HepG2 (cell line): Measurements from ENCODE around the gene PREX1.

ENCODE experiments used
- ETV6 ChIP-seq: sonication (generic); formaldehyde crosslinking; conservative IDR thresholded peaks from 2 replicates; pipeline ENCODE4 v1.4.0; 2020; ENCODE audit warnings: missing genetic modification reagents
- GABPB1 ChIP-seq: IDR thresholded peaks from 2 replicates; pipeline ENCODE4 v1.6.1; 2016; ENCODE audit warnings: mild to moderate bottlenecking, missing genetic modification reagents, moderate library complexity, missing compliant biosample characterization
- HDAC1 ChIP-seq: sonication (generic); formaldehyde crosslinking; IDR thresholded peaks from 2 replicates; pipeline ENCODE4 v1.5.1; 2020; ENCODE audit warnings: mild to moderate bottlenecking, missing genetic modification reagents
- NR2C2 ChIP-seq: sonication (generic); formaldehyde crosslinking; IDR thresholded peaks from 2 replicates; pipeline ENCODE4 v1.4.0; 2020; ENCODE audit warnings: missing genetic modification reagents, mild to moderate bottlenecking, moderate library complexity, borderline replicate concordance
- NR3C1 ChIP-seq: sonication (generic); formaldehyde crosslinking; IDR thresholded peaks from 2 replicates; pipeline ENCODE4 v1.4.0; 2020; ENCODE audit warnings: missing genetic modification reagents
- PCBP1 ChIP-seq: fragments of 200-400 bp; formaldehyde crosslinking; IDR thresholded peaks from 2 replicates; pipeline ENCODE4 v1.6.1; 2017; ENCODE audit warnings: mild to moderate bottlenecking, low read depth, low read length, borderline replicate concordance
- POLR2AphosphoS5 ChIP-seq: IDR thresholded peaks from 2 replicates; pipeline ENCODE4 v1.6.1; 2012; ENCODE audit warnings: low read depth, low read length
- REST ChIP-seq, 2 experiments: IDR thresholded peaks; 2 replicates each; pipeline ENCODE4 v1.6.1; 2011 to 2012; ENCODE audit warnings: low read length in 2 of 2, borderline replicate concordance in 1 of 2, low read depth in 1 of 2, mild to moderate bottlenecking in 1 of 2, moderate library complexity in 1 of 2
- SIN3A ChIP-seq: IDR thresholded peaks from 2 replicates; pipeline ENCODE4 v1.6.1; 2011; ENCODE audit warnings: low read depth, mild to moderate bottlenecking, control low read depth, low read length, borderline replicate concordance
- ZNF280D ChIP-seq: sonication (generic); formaldehyde crosslinking; IDR thresholded peaks from 2 replicates; pipeline ENCODE4 v1.5.1; 2020; ENCODE audit warnings: mild to moderate bottlenecking, missing genetic modification reagents
- ZNF557 ChIP-seq: sonication (generic); formaldehyde crosslinking; IDR thresholded peaks from 2 replicates; pipeline ENCODE4 v1.4.0; 2020; ENCODE audit warnings: missing genetic modification reagents
- ZNF597 ChIP-seq: sonication (generic); formaldehyde crosslinking; IDR thresholded peaks from 2 replicates; pipeline ENCODE4 v1.5.0; 2020; ENCODE audit warnings: missing genetic modification reagents
- TF ChIP-seq, protein P1 (sequence below): sonication (generic); formaldehyde crosslinking; IDR thresholded peaks from 2 replicates; pipeline ENCODE4 v1.5.0; 2020; ENCODE audit warnings: mild to moderate bottlenecking, missing genetic modification reagents, moderate library complexity

- TF ChIP-seq ZNF280D (CRISPR knock-in tag): no peak
- TF ChIP-seq, protein P1, sequence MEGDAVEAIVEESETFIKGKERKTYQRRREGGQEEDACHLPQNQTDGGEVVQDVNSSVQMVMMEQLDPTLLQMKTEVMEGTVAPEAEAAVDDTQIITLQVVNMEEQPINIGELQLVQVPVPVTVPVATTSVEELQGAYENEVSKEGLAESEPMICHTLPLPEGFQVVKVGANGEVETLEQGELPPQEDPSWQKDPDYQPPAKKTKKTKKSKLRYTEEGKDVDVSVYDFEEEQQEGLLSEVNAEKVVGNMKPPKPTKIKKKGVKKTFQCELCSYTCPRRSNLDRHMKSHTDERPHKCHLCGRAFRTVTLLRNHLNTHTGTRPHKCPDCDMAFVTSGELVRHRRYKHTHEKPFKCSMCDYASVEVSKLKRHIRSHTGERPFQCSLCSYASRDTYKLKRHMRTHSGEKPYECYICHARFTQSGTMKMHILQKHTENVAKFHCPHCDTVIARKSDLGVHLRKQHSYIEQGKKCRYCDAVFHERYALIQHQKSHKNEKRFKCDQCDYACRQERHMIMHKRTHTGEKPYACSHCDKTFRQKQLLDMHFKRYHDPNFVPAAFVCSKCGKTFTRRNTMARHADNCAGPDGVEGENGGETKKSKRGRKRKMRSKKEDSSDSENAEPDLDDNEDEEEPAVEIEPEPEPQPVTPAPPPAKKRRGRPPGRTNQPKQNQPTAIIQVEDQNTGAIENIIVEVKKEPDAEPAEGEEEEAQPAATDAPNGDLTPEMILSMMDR (CRISPR knock-in tag): no peak
- no peak for TF ChIP-seq GABPB1 (CRISPR knock-in tag)
- TF ChIP-seq NR3C1 (CRISPR knock-in tag): no peak
- TF ChIP-seq POLR2AphosphoS5: no peak
- no peak for TF ChIP-seq HDAC1 (CRISPR knock-in tag)
- no peak for TF ChIP-seq PCBP1
- TF ChIP-seq NR2C2 (CRISPR knock-in tag): no peak
- TF ChIP-seq ETV6: no peak
- no peak for TF ChIP-seq SIN3A
- TF ChIP-seq ZNF597: no peak
- no peak for TF ChIP-seq REST (IDR thresholded peaks at IDR 0.05; ENCODE audit: borderline replicate concordance in 1 of 2, low read depth in 1 of 2, low read length in 2 of 2)
- TF ChIP-seq ZNF557 (CRISPR knock-in tag): no peak
Observed at GRCh38 chr20:48739395-48740291, 88.2 kb downstream of the PREX1 start.
